Stimulated activated CD4-positive, alpha-beta T cell treated with anti-CD3 and anti-CD28 coated beads, Interleukin-1b, Interleukin-23, amount 100 ng/mL, for 1 hour (primary cell): ENCODE results near the gene MB21D2.
A peak's percentile ranks its signal among the peaks of the same experiment; 100 is the strongest.
"Not testable (repeated sequence)": the region's sequence is repeated elsewhere in the genome, so short reads cannot be mapped to it uniquely, and the experiment has no call there.

Source experiments
- DNase-seq, 2 donors: peaks; one replicate each; pipeline ENCODE4 v3.0.0-alpha.2; 2020; ENCODE audit warnings: low read depth in 2 of 2

Gene MB21D2

DNA sequence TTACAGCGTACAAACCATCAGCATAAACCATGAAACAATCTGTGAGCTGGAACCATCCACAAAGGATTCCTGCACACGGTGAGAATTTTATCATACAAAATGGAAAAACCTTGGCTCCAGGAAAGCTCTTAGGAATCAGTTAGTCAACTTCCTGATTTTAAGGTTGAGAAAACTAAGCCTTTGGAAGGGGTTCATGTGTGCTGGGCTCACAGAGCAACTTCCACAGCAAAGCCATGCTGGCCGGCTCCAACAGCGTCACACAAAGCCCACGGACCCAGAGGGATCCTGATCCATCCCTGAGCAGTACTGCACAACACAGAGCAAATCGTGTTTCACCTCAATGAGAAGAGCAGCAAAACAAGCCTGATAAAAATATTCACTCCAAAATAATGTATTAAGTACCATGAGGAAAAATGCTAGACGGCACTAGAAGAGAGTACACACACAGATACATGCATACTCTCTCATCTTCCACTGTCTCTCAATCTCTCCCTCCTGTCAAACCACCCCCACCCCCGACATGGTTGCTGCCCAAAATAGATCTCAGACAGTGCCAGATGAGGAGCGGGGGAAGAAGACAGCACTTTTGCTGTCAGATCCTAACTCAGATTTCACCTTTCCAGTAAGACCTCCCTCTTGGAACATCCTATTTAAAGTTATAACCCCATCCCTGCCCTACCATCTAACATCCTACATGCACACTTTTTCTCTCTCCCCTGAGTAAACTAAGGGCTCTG lies 58.6 kb downstream of the MB21D2 start:
- no peak for DNase-seq

DNA sequence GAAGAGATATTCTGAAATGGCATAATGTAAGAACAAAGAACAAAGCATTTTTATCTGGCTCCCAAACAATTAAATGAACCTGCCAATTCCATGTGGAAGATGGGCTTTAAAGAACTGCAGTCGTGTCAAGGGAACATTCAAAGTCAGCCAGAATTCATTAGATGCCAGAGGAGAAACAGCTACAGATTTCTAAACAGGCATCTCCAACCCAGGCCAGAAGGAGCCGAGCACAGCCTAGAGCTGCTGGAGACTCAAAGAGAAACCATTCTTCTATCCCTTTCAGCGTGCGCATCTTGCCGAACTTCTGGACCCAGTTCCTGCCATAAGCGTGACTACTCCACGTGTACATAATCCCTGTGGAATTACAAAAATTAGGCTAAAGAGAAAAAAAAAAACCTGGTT lies 60.4 kb downstream of the MB21D2 start:
- no peak for DNase-seq

DNA sequence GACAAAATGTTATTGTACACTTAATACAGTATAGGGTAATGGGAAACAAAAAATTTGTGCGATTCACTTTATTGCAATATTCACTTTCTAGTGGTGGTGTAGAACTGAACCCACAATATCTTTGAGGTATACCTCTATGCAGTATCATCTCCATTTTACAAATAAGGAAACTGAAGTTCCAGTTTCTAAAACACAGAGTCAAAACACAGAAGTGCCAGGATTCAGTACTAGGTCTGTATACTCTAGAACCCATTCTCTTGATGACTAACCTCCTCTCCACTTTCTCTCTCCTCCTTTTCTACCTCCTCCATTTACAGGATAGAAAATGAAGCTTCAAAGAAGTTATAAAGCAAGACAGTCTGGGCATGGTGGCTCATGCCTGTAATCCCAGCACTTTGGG lies 62.2 kb downstream of the MB21D2 start:
- DNase-seq = no peak

DNA sequence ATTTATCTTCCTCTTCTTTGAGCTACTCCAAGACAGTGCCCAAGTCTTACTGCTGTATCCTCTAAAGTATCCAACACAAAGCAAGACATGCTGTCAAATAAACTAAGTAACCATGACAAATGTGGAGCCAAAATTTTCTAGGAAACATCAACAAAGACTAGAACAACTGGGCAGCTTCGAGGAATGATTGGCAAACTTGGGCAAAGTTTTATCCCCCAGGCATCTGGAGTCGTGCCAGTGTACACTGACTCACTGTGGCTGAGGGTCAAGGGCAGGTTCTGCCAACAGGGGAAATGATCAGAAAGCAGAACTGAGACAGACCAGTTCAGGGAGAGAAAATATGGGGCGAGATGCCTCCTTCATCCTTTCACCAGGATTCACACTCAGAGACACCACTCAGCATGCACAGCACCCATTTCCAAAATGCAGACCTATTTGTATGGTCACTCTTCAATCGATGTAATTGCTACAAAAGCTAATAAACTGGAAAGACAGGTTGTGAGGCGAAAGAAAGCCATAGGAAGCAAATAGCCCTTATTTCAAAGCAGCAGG lies 65.8 kb downstream of the MB21D2 start:
- no peak for DNase-seq

DNA sequence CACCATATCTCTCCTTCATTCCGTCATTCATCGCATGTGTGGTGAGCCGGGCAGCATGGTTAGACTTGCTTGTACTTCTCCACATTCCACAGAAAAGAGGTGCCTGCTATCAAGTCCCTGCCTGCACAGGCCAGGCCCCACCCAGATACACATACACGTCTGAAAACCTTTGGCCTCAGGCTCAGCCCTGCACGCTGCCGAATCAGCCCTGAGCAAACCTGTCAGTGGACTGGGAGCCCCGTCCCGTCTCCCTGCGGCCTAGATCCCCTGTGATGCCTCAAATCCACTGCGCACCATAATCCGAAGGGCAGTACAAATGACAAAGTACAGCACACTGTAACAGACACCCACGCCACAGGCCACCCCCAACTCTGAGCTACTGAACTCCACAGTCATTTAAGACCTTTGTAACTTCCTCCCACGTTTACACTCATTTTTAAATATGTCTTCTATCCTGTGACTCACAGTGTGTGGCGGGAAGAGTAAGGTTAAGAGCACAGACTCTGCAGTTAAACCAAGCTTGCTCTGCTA lies 67.1 kb downstream of the MB21D2 start:
- peak in 1 of 2 donors; percentile 11 for DNase-seq

DNA sequence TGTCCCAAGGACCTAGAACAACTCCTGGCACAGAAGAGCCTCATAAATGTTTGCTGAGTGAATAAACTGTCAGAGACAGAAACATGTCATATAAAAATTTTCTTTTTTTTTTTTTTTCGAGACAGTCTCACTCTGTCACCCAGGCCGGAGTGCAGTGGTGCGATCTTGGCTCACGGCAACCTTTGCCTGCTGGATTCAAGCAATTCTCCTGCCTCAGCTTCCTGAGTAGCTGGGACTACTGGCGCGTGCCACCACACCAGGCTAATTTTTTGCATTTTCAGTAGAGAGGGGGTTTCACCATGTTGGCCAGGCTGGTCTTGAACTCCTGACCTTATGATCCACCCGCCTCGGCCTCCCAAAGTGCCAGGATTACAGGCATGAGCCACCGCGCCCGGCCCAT lies 67.8 kb downstream of the MB21D2 start:
- DNase-seq = not testable (repeated sequence)

DNA sequence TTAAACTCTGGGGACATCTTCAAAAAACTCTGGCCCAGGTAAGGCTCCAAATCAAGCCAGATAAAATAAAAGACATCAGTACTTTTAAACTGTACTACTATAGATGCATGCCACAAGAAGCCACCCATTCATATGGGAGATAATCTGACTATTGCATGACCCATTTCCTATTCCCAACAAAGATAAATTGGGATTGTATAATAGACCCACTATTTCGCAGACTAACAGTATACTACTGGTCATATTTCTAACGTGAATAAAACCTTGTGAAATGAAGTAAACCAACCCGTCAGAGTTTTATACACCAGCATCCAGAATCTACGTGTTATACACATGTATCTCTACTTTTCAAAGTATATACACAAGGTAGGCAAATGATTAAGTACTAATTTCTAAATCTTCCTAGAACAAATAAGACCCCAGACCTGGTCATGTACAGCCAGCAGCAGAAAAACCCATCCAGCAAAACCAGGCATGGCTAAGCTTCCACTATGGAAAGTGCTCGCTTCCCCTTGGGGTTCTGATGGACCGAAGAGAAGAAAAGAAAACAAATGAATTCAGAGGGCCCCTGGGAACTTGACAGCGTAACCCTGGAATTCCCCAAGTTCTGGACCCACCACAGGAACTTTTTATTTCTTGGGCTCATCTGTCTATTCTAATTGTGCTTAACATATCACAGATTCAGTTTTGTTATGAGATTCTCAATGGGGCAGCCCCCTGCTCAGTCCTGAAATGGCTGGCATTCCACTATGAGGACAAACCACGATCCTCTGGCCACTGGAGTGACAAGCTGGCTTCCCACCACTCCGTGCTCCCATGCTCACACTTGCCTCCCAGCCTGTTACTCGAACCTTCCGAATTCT lies 69.1 kb downstream of the MB21D2 start:
- DNase-seq = no peak

DNA sequence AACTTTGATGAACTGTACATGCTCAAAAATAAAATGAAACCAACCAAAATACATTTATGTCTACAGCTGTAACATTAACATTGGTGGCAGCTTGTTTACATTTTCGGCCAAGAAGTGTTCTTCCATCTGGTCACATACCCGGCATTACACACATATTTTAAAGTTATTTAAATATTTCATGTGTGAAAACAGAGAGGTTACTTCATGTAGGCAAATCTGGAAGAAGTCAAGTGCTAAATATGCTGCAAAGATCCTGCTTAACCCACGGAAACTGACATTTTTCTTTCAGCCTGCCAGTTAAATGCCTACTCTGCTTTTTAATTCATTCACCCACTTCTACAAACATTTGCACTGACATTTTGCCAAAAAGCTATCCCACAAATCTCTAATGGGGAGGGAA lies 69.7 kb downstream of the MB21D2 start:
- DNase-seq = no peak

DNA sequence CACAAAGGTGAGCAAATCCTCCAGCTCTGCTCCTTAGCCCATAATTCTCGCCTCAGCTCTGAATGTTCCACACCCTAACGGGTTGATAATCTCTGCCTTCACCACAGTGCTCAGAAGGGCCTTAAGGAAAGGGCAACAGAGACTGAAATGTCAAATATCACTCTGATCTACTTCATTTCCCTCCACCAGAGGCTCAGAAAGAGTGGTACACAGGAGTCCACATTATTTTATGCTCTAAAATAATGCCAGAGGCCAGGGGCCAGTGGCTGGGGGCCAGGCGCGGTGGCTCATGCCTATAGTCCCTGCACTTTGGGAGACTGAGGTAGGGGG lies 72.2 kb downstream of the MB21D2 start:
- DNase-seq = no peak

DNA sequence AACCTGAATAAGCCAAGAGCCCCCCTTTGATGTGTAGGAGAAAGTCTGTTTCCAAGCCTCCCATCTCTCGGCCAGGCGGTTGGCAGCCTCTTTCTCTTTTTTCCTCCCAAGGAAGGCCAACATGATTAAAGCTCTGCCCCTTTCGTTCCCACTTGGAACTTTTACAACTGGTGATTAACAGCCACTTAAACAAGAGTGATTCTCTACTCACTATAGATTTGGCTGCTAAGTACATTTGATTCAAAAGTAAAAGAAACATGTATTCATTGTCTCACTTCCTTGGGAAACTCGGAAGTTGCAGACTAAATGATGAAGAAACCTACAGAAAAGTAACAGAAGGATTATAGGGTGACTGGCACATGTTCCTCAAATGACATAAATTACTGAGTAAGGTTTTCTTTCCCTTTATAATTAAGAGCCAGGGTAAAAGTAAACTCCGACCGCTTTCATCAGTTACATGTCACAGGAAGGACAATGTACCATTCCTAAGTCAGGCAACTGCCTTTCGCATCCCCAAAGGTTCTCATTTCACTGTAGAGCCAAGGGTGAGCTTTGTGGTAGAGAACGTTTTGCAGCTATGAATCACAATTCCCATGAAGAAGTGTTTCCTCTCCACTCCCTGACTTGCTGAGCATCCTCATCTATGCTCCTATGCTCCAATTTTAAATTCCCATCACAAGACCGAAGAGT lies 72.7 kb downstream of the MB21D2 start:
- no peak for DNase-seq

DNA sequence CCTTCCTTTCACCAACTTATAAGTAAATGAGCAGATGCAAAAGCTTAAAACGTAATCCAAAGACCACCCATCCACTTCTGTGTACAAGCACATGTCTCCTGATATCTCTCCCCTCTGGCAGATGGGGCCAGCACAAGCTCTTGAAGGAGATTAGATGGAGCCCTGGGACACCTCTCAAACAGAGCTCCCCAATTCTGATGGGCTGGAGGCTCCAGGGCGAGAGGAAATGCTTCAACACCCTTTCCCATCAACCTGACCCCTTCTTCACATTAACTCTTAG lies 73.2 kb downstream of the MB21D2 start:
- no peak for DNase-seq

DNA sequence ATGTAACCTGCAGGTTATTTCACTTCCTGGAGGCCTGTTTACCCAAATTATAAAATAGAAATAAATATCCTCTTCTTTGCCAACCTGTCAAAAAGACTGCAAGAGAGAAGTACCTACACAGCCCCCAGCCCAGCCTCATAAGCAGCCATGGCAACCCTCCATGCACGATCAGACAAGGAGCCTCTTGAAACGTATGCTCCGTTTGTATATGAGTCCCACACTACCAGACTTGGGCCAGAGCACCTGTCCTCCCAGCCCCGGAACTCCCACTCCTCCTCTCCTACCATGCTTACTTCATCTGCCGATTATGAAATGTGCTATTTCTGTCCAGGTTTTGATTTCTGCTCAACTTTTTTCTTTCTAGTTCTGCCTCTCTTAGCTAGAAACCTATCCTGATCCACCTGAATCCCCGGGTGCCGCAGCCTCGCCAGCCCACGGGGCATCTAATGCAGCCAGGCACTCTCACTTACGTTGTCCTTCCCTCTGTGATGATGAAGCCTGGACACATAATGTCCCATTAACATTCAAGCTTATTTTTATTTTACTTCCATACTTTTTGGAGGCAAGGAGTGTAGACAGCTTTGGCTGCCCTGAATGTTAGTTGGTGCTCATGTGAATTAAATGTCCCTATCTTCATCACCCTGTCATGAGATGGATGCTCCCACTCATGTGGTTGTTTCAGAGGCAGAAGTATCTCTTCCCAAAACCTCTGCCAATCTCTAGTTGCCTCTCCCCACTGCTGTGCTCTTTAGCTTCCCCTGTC lies 73.8 kb downstream of the MB21D2 start:
- DNase-seq = no peak

DNA sequence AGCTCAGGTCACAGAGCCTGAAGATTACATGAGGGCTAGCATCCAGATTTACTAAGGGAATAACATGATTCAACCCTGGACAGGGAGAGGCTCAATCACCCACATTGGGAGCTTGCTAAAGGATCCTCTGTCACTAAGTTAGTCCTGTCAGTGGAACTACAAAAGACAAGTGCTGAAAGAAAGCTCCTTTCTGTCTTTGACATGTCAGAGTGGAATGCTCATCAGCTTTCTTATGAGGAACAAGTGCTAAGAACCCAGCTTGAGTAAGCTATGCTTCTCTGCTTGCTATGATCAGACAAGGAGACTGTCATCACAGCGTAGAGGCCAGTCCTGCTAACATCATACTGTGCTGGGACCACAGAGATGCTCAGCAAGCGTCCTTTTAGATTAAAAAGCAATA lies 74.5 kb downstream of the MB21D2 start:
- no peak for DNase-seq

DNA sequence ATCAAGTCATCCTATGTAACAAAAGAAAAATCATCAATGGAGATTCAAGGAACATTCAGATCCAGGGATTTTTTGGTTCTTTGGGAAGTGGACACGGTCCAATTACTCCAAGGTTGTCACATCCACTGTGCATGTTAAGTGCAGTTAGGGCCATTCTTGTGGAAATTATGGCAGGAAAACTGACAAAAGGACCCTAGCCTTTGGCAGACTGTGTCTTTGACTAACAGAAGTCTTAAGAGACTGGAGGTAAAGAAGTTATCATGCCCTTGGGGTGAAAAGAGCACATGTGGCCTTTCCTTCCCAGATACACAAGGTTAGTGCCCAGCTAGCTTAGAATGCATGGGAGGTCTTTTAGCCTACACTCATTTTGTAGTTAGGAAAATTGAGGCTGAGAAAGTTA lies 74.9 kb downstream of the MB21D2 start:
- no peak for DNase-seq

DNA sequence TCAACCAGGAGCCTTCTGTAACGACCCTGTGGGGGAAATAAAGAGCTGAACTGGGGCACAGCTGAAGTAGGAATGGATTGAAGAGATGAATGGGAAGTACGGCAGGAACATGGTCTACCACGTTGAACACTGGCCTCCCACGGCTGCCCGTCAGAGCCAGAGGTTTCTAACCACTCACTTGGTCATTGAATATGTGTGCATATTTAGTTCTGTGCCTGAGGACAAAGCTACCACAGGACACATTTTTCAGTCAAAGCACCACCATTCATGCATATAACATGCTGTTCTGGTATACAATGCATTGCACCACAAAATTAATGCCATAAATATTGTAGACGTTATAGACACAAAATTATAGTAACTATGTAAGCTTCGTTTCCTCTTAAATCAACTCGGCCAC lies 75.5 kb downstream of the MB21D2 start:
- DNase-seq = no peak

DNA sequence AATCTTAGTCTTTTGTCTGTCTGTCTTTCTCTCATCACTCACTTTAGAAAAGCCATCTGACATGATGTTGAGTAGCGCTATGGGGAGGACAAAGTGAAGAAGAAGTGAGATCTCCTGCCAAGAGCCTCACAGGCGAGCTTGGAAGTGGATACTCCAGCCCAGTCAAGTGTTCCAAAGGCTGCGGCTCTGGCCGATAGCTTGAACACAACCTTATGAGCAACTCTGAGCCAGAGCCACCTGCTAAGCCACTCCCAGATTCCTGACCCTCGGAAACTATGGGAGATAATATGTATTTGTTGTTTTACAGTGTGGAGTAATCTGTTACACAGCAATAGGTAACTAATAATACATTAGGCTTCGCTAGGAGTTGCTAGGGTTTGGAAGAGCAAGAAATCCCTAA lies 76.2 kb downstream of the MB21D2 start:
- DNase-seq = no peak

DNA sequence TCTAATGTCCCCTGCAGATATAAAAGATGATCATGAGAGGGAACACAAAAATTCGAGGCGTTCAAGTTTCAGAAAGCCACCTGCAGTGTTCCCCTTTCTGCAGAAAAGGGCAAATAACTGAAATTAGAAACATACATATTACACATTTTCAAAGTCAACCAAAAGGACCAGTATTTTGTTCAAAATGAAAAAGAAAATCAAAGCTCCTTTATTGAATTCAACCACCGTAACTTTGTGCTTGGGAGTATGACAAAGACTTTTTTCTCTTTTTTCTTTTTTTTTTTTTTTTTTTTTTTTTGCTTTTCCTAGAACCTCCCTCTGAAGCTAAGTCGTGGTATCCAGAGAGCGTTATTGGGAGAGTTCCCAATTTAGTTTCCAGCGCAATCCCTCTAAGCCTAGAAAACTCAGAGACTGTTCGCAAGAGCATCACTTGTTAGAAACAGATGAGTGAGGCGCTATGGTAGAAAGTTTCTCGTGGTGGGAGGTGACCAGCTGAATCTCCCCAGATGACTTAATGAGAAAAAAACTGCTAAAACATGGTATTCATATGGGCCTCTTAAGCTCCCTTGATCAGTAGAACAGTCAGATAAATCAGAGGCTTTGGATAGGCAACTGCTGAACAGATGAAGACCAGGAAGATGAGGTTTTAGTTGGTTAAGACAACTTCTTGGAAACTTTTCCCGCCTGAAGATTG lies 77.4 kb downstream of the MB21D2 start:
- no peak for DNase-seq

DNA sequence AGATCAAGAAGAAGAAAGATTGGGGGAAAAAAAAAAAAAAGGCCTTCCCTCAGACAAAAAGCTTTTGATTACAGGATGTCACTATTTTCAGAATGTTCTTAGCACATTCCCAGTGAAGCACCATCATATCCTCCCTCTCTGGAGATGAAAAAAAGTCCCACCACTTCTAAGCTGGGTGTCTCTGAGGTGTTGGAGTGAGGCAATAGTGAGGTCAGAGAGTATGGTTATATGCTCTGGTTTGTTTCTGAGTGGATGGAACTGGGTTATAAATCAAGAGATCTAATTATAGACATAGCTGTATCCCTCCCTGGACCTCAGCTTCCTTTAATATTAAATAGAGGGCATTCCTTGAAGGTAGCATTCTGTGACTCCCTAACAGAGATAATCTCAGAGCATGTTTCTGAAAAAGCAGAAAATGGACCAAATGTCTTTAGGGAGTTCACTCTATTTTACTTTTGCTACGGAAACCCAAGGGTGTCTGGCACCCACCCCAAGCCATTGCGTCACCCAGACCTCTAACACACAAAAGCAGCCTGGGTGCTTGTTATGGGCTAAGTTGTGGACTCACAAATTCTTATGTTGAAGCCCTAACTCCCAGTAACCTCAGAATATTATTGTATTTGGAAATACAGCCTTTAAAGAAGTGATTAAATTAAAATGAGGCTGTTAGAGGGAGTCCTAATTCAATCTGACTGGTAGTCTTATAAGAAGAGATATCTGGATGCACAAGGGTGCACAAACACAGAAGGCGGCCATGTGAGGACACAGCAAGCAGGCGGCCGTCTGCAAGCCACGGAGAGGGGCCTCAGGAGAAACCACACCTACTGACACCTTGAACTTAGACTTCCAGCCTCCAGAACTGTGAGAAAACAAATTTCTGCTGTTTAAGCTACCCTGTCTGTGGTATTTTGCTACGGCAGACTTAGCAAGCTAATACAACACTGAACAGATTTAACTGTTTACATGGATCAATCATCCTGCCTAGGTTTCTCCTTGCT lies 81.5 kb downstream of the MB21D2 start:
- DNase-seq = no peak

DNA sequence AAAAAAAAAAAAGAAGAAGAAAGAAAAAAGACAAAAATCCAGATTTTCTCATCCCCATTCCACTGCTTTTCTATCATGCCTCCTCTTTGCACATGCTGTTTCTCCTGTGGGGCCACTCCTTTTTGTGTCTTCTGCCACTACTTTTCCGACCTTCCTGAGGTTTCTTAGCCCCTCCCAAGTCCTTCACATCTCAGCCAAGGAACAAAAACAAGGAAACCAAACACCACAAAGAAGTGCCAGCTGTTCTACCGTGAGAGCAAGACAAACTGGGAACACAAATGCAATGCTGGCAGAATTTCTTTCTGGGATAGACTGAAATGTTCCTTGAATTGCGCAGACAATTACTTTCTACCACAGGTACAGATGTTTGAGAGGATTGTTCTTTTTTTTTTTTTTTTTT lies 83.2 kb downstream of the MB21D2 start:
- no peak for DNase-seq
